DND-41 (cell line): Measurements from ENCODE around the gene CPNE5.

Experiments
- EZH2 ChIP-seq: IDR thresholded peaks from 3 replicates; pipeline ENCODE4 v1.6.1; 2012; ENCODE audit warnings: borderline replicate concordance, low read depth, mild to moderate bottlenecking, moderate library complexity, low read length, inconsistent platforms; ENCODE audit not compliant: severe bottlenecking
- TF ChIP-seq, protein P1 (sequence below): IDR thresholded peaks from 2 replicates; pipeline ENCODE4 v1.5.1; 2012; ENCODE audit warnings: borderline replicate concordance, low read length, moderate library complexity, mild to moderate bottlenecking; ENCODE audit not compliant: poor library complexity, severe bottlenecking; ENCODE audit errors: extremely low read depth

DNA sequence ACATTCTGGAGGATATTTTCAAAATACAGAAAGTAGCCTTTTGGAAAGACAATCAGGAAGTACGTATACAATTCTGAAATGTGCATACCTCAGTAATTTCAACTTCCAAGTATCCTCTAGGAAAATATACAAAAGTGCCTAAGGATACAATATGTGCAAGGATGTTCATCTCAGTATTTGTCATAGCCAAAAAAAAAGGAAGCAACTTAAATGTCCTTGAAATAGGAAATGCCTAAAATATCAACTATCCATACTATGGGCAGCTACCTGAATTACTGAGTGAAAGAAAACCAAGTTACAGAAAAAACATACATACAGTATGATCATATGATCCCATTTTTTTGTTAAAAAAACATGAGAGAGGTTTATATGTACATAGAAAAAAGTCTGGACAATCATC is 33.9 kb upstream of the CPNE5 start:
- TF ChIP-seq, protein P1, sequence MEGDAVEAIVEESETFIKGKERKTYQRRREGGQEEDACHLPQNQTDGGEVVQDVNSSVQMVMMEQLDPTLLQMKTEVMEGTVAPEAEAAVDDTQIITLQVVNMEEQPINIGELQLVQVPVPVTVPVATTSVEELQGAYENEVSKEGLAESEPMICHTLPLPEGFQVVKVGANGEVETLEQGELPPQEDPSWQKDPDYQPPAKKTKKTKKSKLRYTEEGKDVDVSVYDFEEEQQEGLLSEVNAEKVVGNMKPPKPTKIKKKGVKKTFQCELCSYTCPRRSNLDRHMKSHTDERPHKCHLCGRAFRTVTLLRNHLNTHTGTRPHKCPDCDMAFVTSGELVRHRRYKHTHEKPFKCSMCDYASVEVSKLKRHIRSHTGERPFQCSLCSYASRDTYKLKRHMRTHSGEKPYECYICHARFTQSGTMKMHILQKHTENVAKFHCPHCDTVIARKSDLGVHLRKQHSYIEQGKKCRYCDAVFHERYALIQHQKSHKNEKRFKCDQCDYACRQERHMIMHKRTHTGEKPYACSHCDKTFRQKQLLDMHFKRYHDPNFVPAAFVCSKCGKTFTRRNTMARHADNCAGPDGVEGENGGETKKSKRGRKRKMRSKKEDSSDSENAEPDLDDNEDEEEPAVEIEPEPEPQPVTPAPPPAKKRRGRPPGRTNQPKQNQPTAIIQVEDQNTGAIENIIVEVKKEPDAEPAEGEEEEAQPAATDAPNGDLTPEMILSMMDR: no peak
- TF ChIP-seq EZH2: no peak
